Measurements from ENCODE around the gene GPC6. TPM values are rescaled to one million over a fixed set of nuclear protein-coding genes. Genes with fewer than 3 reads are reported as not detected.

The GPC6 gene
- polyA plus RNA-seq, 1 donor (not counting 4 experiments of a cell fraction or from before 2014, with no cell fraction given) = 0.42 TPM

GRCh38 chr13:93936901-93937300 is 710.3 kb downstream of the GPC6 start:
- Histone ChIP-seq H4K20me1 (ENCODE audit: control insufficient read depth, extremely low read depth, insufficient read depth, low read length) (no peaks in the 10 kb centered on the region), H3K27me3 (ENCODE audit: control insufficient read depth, extremely low read depth, insufficient read depth, low read length) (no peaks in the 10 kb centered on the region), H2AFZ (ENCODE audit: control insufficient read depth, low read length) (no peak overlapping the region), H3K36me3 (ENCODE audit: control insufficient read depth in 2 of 2, extremely low read depth in 1 of 2, insufficient read depth in 2 of 2, low read length in 2 of 2) (no peaks in the 10 kb centered on the region), H3K4me2 (ENCODE audit: control insufficient read depth, extremely low read depth, insufficient read depth, low read depth, low read length) (no peak overlapping the region), H3K79me2 (ENCODE audit: control insufficient read depth, insufficient read depth, low read length) (no peaks in the 10 kb centered on the region), H3K9me3 (ENCODE audit: control insufficient read depth, low read depth, low read length) (no peaks in the 10 kb centered on the region), H3K9me1 (ENCODE audit: control insufficient read depth, extremely low read depth, insufficient read depth, low read length) (no peaks in the 10 kb centered on the region), H3K9ac (ENCODE audit: control insufficient read depth, extremely low read depth, insufficient read depth, low read length) (no peak overlapping the region), H3K27ac (ENCODE audit: control insufficient read depth, insufficient read depth, low read length) (no peak overlapping the region), H3K4me3 (ENCODE audit: control insufficient read depth in 2 of 3, extremely low read depth in 1 of 3, insufficient read depth in 2 of 3, low read depth in 1 of 3, low read length in 3 of 3) (no peak overlapping the region), H3K4me1 (ENCODE audit: control insufficient read depth, extremely low read depth, insufficient read depth, low read length) (no peaks in the 10 kb centered on the region)
- FAIRE-seq (no peak), DNase-seq (ENCODE audit: low read depth, low spot score) (no peak)
- dilution Hi-C loops (cut with MboI; ENCODE audit: extremely low pct_ligation_motif_present, low sequenced_read_pairs) = no loop called here
- TF ChIP-seq CTCF (optimal IDR thresholded peaks at IDR 0.05 in 1 of 3, IDR thresholded peaks at IDR 0.05 in 1 of 3, conservative IDR thresholded peaks at IDR 0.05 in 1 of 3; ENCODE audit: extremely low read depth in 1 of 3, insufficient read depth in 2 of 3, low read length in 3 of 3) (no peak), EZH2 (IDR thresholded peaks at IDR 0.05; ENCODE audit: low read length) (no peak)

GRCh38 chr13:93941444-93941843 is 714.8 kb downstream of the GPC6 start:
- H3K27me3 ChIP-seq (ENCODE audit: control insufficient read depth, extremely low read depth, insufficient read depth, low read length) = no peaks in the 10 kb centered on the region
- dilution Hi-C loops (cut with MboI; ENCODE audit: extremely low pct_ligation_motif_present, low sequenced_read_pairs) = no loop called here
- DNase-seq (ENCODE audit: low read depth, low spot score) (no peak), FAIRE-seq (no peak)
- no peaks in the 10 kb centered on the region for H3K79me2 ChIP-seq (ENCODE audit: control insufficient read depth, insufficient read depth, low read length)
- no peak for TF ChIP-seq CTCF (optimal IDR thresholded peaks at IDR 0.05 in 1 of 3, IDR thresholded peaks at IDR 0.05 in 1 of 3, conservative IDR thresholded peaks at IDR 0.05 in 1 of 3; ENCODE audit: extremely low read depth in 1 of 3, insufficient read depth in 2 of 3, low read length in 3 of 3)
- no peak for TF ChIP-seq EZH2 (IDR thresholded peaks at IDR 0.05; ENCODE audit: low read length)
- H3K4me1 ChIP-seq (ENCODE audit: control insufficient read depth, extremely low read depth, insufficient read depth, low read length) = no peaks in the 10 kb centered on the region
- H2AFZ ChIP-seq (ENCODE audit: control insufficient read depth, low read length) = no peak overlapping the region
- no peak overlapping the region for H3K4me2 ChIP-seq (ENCODE audit: control insufficient read depth, extremely low read depth, insufficient read depth, low read depth, low read length)
- H3K27ac ChIP-seq (ENCODE audit: control insufficient read depth, insufficient read depth, low read length) = no peak overlapping the region
- no peak overlapping the region for H3K4me3 ChIP-seq (ENCODE audit: control insufficient read depth in 2 of 3, extremely low read depth in 1 of 3, insufficient read depth in 2 of 3, low read depth in 1 of 3, low read length in 3 of 3)
- H4K20me1 ChIP-seq (ENCODE audit: control insufficient read depth, extremely low read depth, insufficient read depth, low read length) = no peaks in the 10 kb centered on the region
- H3K9ac ChIP-seq (ENCODE audit: control insufficient read depth, extremely low read depth, insufficient read depth, low read length) = no peak overlapping the region
- no peaks in the 10 kb centered on the region for H3K9me3 ChIP-seq (ENCODE audit: control insufficient read depth, low read depth, low read length)
- H3K9me1 ChIP-seq (ENCODE audit: control insufficient read depth, extremely low read depth, insufficient read depth, low read length) = no peaks in the 10 kb centered on the region
- no peaks in the 10 kb centered on the region for H3K36me3 ChIP-seq (ENCODE audit: control insufficient read depth in 2 of 2, extremely low read depth in 1 of 2, insufficient read depth in 2 of 2, low read length in 2 of 2)

All from keratinocyte (primary cell).